Activated naive CD8-positive, alpha-beta T cell treated with anti-CD3 and anti-CD28 coated beads, Interleukin-2, amount 50 U/mL, for 24 hours (primary cell): ENCODE measurements around the gene FXYD7.
"Not testable (repeated sequence)": the region's sequence is repeated elsewhere in the genome, so short reads cannot be mapped to it uniquely, and the experiment has no call there.

Source experiments
- ATAC-seq: fragments of 150-1000 bp; cut with Tn5 transposase; one replicate; pipeline ENCODE4 v1.10.0; 2021
- DNase-seq: peaks from one replicate; pipeline ENCODE4 v3.0.0; 2021
- H3K27ac Mint-ChIP-seq: one replicate; pipeline ENCODE4 v1.8.0; 2021; ENCODE audit warnings: mild to moderate bottlenecking, mixed read lengths
- H3K27me3 Mint-ChIP-seq: one replicate; pipeline ENCODE4 v1.8.0; 2021; ENCODE audit warnings: mixed read lengths
- H3K36me3 Mint-ChIP-seq: one replicate; pipeline ENCODE4 v1.8.0; 2021; ENCODE audit warnings: low read depth, mixed read lengths
- H3K4me1 Mint-ChIP-seq: one replicate; pipeline ENCODE4 v1.8.0; 2021; ENCODE audit warnings: mixed read lengths
- H3K4me3 Mint-ChIP-seq: one replicate; pipeline ENCODE4 v1.8.0; 2021; ENCODE audit warnings: mild to moderate bottlenecking, moderate library complexity, mixed read lengths
- H3K9me3 Mint-ChIP-seq: one replicate; pipeline ENCODE4 v1.8.0; 2021; ENCODE audit warnings: mixed read lengths

FXYD7 gene

DNA sequence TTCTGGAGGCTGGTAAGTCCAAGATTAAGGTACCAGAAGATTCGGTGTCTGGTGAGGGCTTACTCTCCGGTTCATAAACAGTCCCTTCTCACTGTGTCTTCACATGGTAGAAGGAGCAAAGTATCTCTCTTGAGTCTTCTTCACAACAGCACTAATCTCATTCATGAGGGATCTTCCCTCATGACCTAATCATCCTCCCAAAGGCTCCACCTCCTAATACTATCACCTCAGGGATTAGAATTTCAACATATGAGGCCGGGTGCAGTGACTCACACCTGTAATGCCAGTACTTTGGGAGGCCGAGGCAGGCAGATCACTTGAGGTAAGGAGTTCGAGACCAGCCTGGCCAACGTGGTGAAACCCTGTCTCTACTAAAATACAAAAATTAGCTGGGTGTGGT is 53.8 kb downstream of the FXYD7 start:
- not testable (repeated sequence) for H3K9me3 Mint-ChIP-seq, ATAC-seq, DNase-seq, H3K36me3 Mint-ChIP-seq, H3K4me3 Mint-ChIP-seq, H3K27me3 Mint-ChIP-seq, H3K27ac Mint-ChIP-seq
- peaks cover 20% of the 10 kb centered on the region for H3K4me1 Mint-ChIP-seq

- H3K9me3 Mint-ChIP-seq: no peaks in the 10 kb centered on the region
- no peaks in the 10 kb centered on the region for H3K27me3 Mint-ChIP-seq
- H3K4me3 Mint-ChIP-seq: no peak overlapping the region
- DNase-seq (no peak), ATAC-seq (no peak)
- H3K4me1 Mint-ChIP-seq: peaks cover 42% of the 10 kb centered on the region
- no peaks in the 10 kb centered on the region for H3K36me3 Mint-ChIP-seq
- no peak overlapping the region for H3K27ac Mint-ChIP-seq
Observed at GRCh38 chr19:35199481-35199880, 56.4 kb downstream of the FXYD7 start.

GRCh38 chr19:35202722-35203688 is 60.0 kb downstream of the FXYD7 start:
- ATAC-seq (peak; percentile 26), DNase-seq (no peak)
- H3K27me3 Mint-ChIP-seq: no peaks in the 10 kb centered on the region
- peak overlapping the region; percentile 91 for H3K27ac Mint-ChIP-seq
- no peaks in the 10 kb centered on the region for H3K9me3 Mint-ChIP-seq
- H3K4me1 Mint-ChIP-seq: peaks cover 73% of the 10 kb centered on the region
- H3K36me3 Mint-ChIP-seq: no peaks in the 10 kb centered on the region
- H3K4me3 Mint-ChIP-seq: peak overlapping the region; percentile 0
